H9 (cell line): ENCODE results near the gene PCSK6. TPM values are rescaled to one million over a fixed set of nuclear protein-coding genes. Genes with fewer than 3 reads are reported as not detected.

Source experiments
- DNase-seq: peaks from one replicate; pipeline ENCODE4 v3.0.0-alpha.2; 2017
- H2AFZ ChIP-seq: one replicate; pipeline ENCODE4 v1.6.1; 2013; ENCODE audit warnings: mild to moderate bottlenecking, low read length, control low read depth, moderate library complexity
- H2AK5ac ChIP-seq: 2 replicates; pipeline ENCODE4 v1.6.1; 2013; ENCODE audit warnings: low read length, control low read depth, mixed read lengths; ENCODE audit not compliant: insufficient read length
- H2BK120ac ChIP-seq: one replicate; pipeline ENCODE4 v1.6.1; 2013; ENCODE audit warnings: low read depth, mild to moderate bottlenecking, low read length, control low read depth, inconsistent platforms; ENCODE audit not compliant: poor library complexity, severe bottlenecking
- H2BK12ac ChIP-seq: 2 replicates; pipeline ENCODE4 v1.6.1; 2013; ENCODE audit warnings: low read length, control low read depth, mixed read lengths, low read depth; ENCODE audit not compliant: insufficient read length
- H2BK15ac ChIP-seq: 2 replicates; pipeline ENCODE4 v1.6.1; 2013; ENCODE audit warnings: low read depth, low read length, control low read depth
- H2BK20ac ChIP-seq: one replicate; pipeline ENCODE4 v1.6.1; 2013; ENCODE audit warnings: low read depth, mild to moderate bottlenecking, low read length, control low read depth, inconsistent platforms; ENCODE audit not compliant: poor library complexity, severe bottlenecking
- H2BK5ac ChIP-seq: 2 replicates; pipeline ENCODE4 v1.6.1; 2013; ENCODE audit warnings: low read length, control low read depth, mixed read lengths; ENCODE audit not compliant: insufficient read length
- H3K14ac ChIP-seq: 2 replicates; pipeline ENCODE4 v1.6.1; 2013; ENCODE audit warnings: low read length, control low read depth; ENCODE audit not compliant: insufficient read depth
- H3K18ac ChIP-seq: 2 replicates; pipeline ENCODE4 v1.6.1; 2013; ENCODE audit warnings: low read depth, mild to moderate bottlenecking, mixed read lengths, low read length, control low read depth; ENCODE audit not compliant: insufficient read length
- H3K23ac ChIP-seq: 2 replicates; pipeline ENCODE4 v1.6.1; 2013; ENCODE audit warnings: low read length, control low read depth, mixed read lengths, low read depth; ENCODE audit not compliant: insufficient read length
- H3K23me2 ChIP-seq: 2 replicates; pipeline ENCODE4 v1.6.1; 2013; ENCODE audit warnings: low read depth, mild to moderate bottlenecking, mixed read lengths, low read length, control low read depth; ENCODE audit not compliant: insufficient read length, poor library complexity, severe bottlenecking
- H3K27ac ChIP-seq: 2 replicates; pipeline ENCODE4 v1.5.1; 2013; ENCODE audit warnings: low read length, control low read depth, mixed read lengths, low read depth; ENCODE audit not compliant: insufficient read length
- H3K27me3 ChIP-seq: 2 replicates; pipeline ENCODE4 v1.6.1; 2013; ENCODE audit warnings: low read length, control low read depth, inconsistent platforms; ENCODE audit not compliant: insufficient read depth
- H3K4ac ChIP-seq: 2 replicates; pipeline ENCODE4 v1.6.1; 2013; ENCODE audit warnings: low read depth, mild to moderate bottlenecking, control low read depth, inconsistent platforms, low read length, moderate library complexity
- H3K4me1 ChIP-seq: 2 replicates; pipeline ENCODE4 v1.6.1; 2013; ENCODE audit warnings: low read length, control low read depth, inconsistent platforms; ENCODE audit not compliant: insufficient read depth
- H3K4me2 ChIP-seq: 2 replicates; pipeline ENCODE4 v1.6.1; 2013; ENCODE audit warnings: low read length, control low read depth, mixed read lengths; ENCODE audit not compliant: insufficient read length, insufficient read depth
- H3K56ac ChIP-seq: 2 replicates; pipeline ENCODE4 v1.6.1; 2013; ENCODE audit warnings: low read depth, mild to moderate bottlenecking, mixed read lengths, low read length, control low read depth; ENCODE audit not compliant: insufficient read length
- H3K79me1 ChIP-seq: 2 replicates; pipeline ENCODE4 v1.6.1; 2013; ENCODE audit warnings: low read depth, mild to moderate bottlenecking, moderate library complexity, low read length, control low read depth, inconsistent platforms; ENCODE audit not compliant: insufficient read depth, poor library complexity, severe bottlenecking
- H3K79me2 ChIP-seq: 2 replicates; pipeline ENCODE4 v1.6.1; 2013; ENCODE audit warnings: low read length, control low read depth, inconsistent platforms; ENCODE audit not compliant: insufficient read depth
- H3K9ac ChIP-seq: 2 replicates; pipeline ENCODE4 v1.6.1; 2013; ENCODE audit warnings: low read length, control low read depth, mixed read lengths; ENCODE audit not compliant: insufficient read length; ENCODE audit errors: extremely low read depth
- H3K9me3 ChIP-seq: one replicate; pipeline ENCODE4 v1.6.1; 2013; ENCODE audit warnings: low read depth, low read length, inconsistent platforms; ENCODE audit not compliant: control insufficient read depth
- H3T11ph ChIP-seq: one replicate; pipeline ENCODE4 v1.6.1; 2013; ENCODE audit warnings: mild to moderate bottlenecking, low read length, control low read depth, inconsistent platforms
- H4K20me1 ChIP-seq: one replicate; pipeline ENCODE4 v1.6.1; 2013; ENCODE audit not compliant: control insufficient read depth, insufficient read length, insufficient read depth
- H4K5ac ChIP-seq: 2 replicates; pipeline ENCODE4 v1.6.1; 2013; ENCODE audit warnings: low read depth, mild to moderate bottlenecking, mixed read lengths, low read length, control low read depth; ENCODE audit not compliant: insufficient read length
- H4K8ac ChIP-seq: replicated peaks from 2 replicates; pipeline ENCODE4 v1.6.1; 2013; ENCODE audit warnings: low read length, control low read depth, mixed read lengths, low read depth; ENCODE audit not compliant: insufficient read length
- H4K91ac ChIP-seq: 2 replicates; pipeline ENCODE4 v1.6.1; 2013; ENCODE audit warnings: low read depth, mild to moderate bottlenecking, moderate library complexity, mixed read lengths, low read length, control low read depth; ENCODE audit not compliant: insufficient read length
- H3K27ac Mint-ChIP-seq, 3 experiments: 2 replicates in 2 of 3; 3 replicates in 1 of 3; pipeline ENCODE4 v1.8.0; 2020 to 2021; ENCODE audit warnings: mixed read lengths in 3 of 3, mild to moderate bottlenecking in 1 of 3, moderate library complexity in 1 of 3
- H3K27me3 Mint-ChIP-seq: 2 replicates; pipeline ENCODE4 v1.8.0; 2021; ENCODE audit warnings: low read depth, mild to moderate bottlenecking, moderate library complexity, mixed read lengths
- H3K36me3 Mint-ChIP-seq, 3 experiments: 2 replicates in 2 of 3; 3 replicates in 1 of 3; pipeline ENCODE4 v1.8.0; 2020 to 2021; ENCODE audit warnings: low read depth in 3 of 3, mixed read lengths in 3 of 3; ENCODE audit not compliant: insufficient read depth in 1 of 3
- H3K4me1 Mint-ChIP-seq, 2 experiments: 2 replicates each; pipeline ENCODE4 v1.8.0; 2020; ENCODE audit warnings: mixed read lengths in 2 of 2
- H3K4me3 Mint-ChIP-seq, 2 experiments: 2 replicates in 1 of 2; 3 replicates in 1 of 2; pipeline ENCODE4 v1.8.0; 2020 to 2021; ENCODE audit warnings: mild to moderate bottlenecking in 2 of 2, mixed read lengths in 2 of 2, moderate library complexity in 1 of 2
- H3K9me3 Mint-ChIP-seq, 2 experiments: 2 replicates in 1 of 2; 3 replicates in 1 of 2; pipeline ENCODE4 v1.8.0; 2020; ENCODE audit warnings: mild to moderate bottlenecking in 2 of 2, mixed read lengths in 2 of 2, moderate library complexity in 1 of 2
- CTCF ChIP-seq: fragments of 200-600 bp; sonication (generic); conservative IDR thresholded peaks from 3 replicates; pipeline ENCODE4 v1.8.0; 2021; ENCODE audit warnings: antibody characterized with exemption, mild to moderate bottlenecking
- WGBS: extraction: QIAGEN DNeasy Blood & Tissue Kit; methylation state at CpG from one replicate; pipeline ENCODE4 v1.1.7; 2013; ENCODE audit warnings: missing lambda C conversion rate, low lambda C conversion rate, mixed read lengths; ENCODE audit not compliant: insufficient read length; ENCODE audit errors: extremely low coverage; 5-methylcytosine and 5-hydroxymethylcytosine counted together
- total RNA-seq: library from RNA; stranded (reverse); gene quantifications from 2 replicates; pipeline ENCODE4 v1.2.1, GENCODE V29; 2021

PCSK6 gene
- total RNA-seq, 1 experiment from 2014 or later: 4.0 TPM

- DNase-seq: no peak
- Histone ChIP-seq H3K79me2 (no peaks in the 10 kb centered on the region), H2AFZ (no peak overlapping the region), H3K4ac (no peak overlapping the region), H3K56ac (no peak overlapping the region), H2BK20ac (no peak overlapping the region), H4K8ac (no peak overlapping the region), H3K4me2 (no peak overlapping the region), H3K23me2 (no peaks in the 10 kb centered on the region), H3T11ph (no peak overlapping the region), H2AK5ac (no peak overlapping the region), H3K79me1 (no peaks in the 10 kb centered on the region), H2BK12ac (no peak overlapping the region), H3K9me3 (no peaks in the 10 kb centered on the region), H3K9ac (no peak overlapping the region), H2BK15ac (no peak overlapping the region), H3K14ac (no peak overlapping the region), H3K27me3 (no peaks in the 10 kb centered on the region), H3K27ac (no peak overlapping the region), H4K5ac (no peak overlapping the region), H3K4me1 (no peaks in the 10 kb centered on the region; the same call in 1 of the 2 replicates), H3K23ac (no peak overlapping the region), H2BK5ac (no peak overlapping the region), H4K20me1 (no peaks in the 10 kb centered on the region), H4K91ac (no peak overlapping the region), H3K18ac (no peak overlapping the region), H2BK120ac (no peak overlapping the region)
- WGBS: no CpG with 5 or more reads among the region's 5 CpGs
- Mint-ChIP-seq H3K4me1 (peaks cover 2 to 4% of the 10 kb centered on the region in 2 experiments; a peak in 3 of 4 replicates), H3K4me3 (no peak overlapping the region), H3K27me3 (peaks cover 17% of the 10 kb centered on the region), H3K27ac (no peak overlapping the region), H3K36me3 (no peaks in the 10 kb centered on the region), H3K9me3 (peaks cover 0 to 8% of the 10 kb centered on the region in 2 experiments; a peak in 2 of 5 replicates)
- TF ChIP-seq CTCF: no peak
Measured at GRCh38 chr15:101521591-101521990, 32.1 kb upstream of the PCSK6 start.
